T-helper 9 cell (primary cell): ENCODE measurements around the gene GLI2.

ENCODE experiments used
- DNase-seq: peaks from one replicate; pipeline ENCODE4 v3.0.0-alpha.2; 2020

The GLI2 gene

GRCh38 chr2:120715353-120715752 is 20.3 kb upstream of the GLI2 start:
- no peak for DNase-seq

GRCh38 chr2:120715941-120716340 is 19.7 kb upstream of the GLI2 start:
- DNase-seq: no peak

GRCh38 chr2:120716641-120717585 is 18.8 kb upstream of the GLI2 start:
- DNase-seq: no peak

- no peak for DNase-seq
These were observed 16.2 kb upstream of the GLI2 start for GRCh38 chr2:120719491-120719890.

DNA sequence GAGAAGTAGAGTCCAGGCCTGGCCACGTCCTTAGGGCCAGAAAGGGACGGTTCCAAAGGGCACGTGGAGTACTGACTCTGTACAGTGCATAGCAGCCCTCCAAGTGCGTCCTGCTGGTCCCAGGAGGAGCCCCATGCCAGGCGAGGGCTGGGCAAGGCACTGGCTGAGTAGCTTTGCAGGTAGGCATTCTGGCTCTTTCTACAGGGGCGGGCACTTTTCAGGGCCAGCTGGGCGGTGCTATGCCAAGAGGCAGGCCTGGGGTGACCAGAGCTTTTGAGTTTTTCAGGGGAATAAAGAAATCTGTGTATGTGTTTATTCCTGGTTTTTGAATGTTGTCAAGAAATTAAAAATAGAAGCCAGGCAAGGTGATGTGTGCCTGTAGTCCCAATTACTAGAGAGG is 15.4 kb upstream of the GLI2 start:
- DNase-seq: no peak

- no peak for DNase-seq
These were observed 14.8 kb upstream of the GLI2 start for GRCh38 chr2:120720746-120721375.

GRCh38 chr2:120722246-120722567 is 13.5 kb upstream of the GLI2 start:
- DNase-seq: no peak

GRCh38 chr2:120722568-120723421 is 12.9 kb upstream of the GLI2 start:
- DNase-seq: no peak

GRCh38 chr2:120726245-120726644 is 9.4 kb upstream of the GLI2 start:
- no peak for DNase-seq

DNA sequence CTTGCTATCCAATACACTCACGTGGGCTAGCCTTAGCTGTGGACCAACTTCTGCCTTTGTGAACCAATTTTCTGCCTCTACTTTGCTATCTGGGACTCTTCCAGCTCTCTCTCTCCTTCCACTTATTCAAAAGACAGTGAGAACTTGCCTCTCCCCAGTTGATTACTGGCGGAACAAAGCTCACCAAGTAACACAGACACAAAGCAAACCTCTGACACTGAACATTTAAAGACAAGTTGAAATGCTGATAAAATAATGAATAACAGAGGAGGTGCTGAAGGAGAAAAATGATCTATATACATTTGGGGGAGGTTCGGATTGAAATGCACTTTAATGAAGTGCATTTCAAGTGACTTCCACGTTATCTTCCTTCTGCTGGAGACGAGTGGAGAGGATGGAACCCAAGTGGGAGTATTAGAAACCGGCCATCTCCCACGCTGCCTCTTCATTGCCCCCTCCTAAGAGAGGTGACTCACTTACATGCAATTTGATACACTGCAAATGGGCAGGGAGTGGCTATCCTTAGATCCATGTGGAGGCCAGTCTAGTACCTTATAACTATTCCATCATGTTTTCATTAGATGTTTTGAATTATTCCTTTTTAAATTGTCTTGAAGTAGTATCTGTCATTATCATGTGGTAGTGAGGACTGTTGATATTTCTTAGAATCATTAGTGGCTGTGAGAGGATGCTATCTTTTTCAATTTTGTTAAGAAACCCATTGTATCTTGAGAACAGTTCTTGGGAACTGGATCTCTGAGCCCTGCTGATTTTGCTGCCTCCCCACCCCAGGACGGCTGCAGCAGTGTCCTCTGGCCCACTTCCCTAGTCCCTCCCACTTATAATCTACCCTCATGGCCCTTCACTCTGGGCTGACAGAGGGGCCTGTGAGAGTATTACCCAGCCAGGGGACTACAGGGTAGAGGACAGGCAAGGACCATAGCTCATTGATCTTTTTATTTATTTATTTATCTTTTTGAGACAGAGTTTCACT is 6.0 kb upstream of the GLI2 start:
- DNase-seq: no peak

DNA sequence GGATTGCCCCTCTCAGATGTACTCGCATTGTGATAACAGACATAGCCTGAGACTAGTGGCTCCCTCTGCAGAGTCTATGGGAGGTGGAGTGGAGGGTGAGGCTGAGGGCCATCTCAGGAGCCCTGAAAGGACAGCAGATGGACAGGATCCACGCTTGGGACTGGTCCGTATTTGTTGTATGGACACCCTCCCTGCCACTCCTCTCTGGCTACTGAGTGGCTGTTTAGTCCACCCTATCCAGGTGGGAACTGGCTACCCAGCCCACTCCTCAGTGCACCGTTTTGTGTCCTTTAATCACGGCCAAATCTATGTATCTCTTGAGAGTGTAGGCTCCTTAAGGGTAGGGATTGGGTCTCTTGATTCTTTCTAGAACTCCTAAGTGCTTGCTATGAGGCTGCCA is 4.5 kb upstream of the GLI2 start:
- no peak for DNase-seq

GRCh38 chr2:120732506-120733237 is 3.0 kb upstream of the GLI2 start:
- no peak for DNase-seq

DNA sequence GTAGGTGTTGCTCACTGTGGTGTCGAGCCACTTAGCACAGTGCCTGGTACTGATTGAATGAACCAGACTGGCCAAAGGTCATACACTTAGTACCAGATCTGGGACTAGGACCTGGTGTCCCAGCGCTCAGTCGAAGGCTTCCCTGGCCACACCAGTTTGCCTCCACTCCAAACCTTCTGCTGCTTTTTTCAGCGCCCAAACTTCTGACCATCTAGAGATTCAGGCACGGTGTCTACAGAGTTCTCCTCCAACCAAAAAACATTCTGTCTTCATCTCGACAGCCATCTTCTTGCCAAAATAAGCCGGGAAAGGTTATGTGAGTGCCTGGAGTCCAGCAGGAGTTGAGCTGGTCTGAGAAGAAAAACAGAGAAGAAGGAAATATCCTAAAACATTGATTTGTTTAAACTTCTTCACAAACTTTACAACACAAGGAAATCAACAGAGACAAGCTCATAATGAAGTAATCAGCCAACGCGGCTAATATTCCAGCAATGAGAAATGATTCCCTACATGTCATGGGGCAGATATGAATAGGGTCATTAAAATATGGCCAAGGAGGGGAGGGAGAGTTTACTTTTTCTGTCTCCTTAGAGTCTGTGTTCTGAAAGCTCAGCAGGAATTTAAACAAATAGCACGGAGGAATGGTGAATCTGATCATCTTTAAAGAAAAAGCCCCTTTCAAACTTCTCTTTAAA is 2.3 kb upstream of the GLI2 start:
- DNase-seq: no peak

- DNase-seq: no peak
These were observed 577 bp upstream of the GLI2 start for GRCh38 chr2:120734930-120735651.

DNA sequence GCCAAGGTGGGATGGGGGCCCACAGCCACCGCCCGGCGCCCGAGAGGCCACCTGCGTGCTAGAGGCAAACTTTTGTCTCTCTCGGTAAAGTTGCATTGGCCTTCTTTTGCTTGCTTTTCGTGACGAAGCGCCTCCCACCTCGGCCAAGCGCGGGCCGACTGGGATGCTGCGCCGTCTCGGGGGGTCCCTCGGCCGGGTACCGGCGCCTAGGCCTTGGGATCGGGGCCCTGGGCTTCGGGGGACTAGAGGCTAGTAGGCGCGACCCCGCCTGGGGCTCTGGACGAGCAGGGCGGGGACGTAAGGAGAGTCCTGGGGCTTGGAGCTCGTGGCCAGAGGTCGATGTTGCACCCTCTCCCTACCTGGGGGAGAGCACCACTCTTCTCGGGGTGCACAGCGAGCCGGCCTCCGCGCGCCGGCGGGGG is 545 bp downstream of the GLI2 start:
- DNase-seq: no peak

DNA sequence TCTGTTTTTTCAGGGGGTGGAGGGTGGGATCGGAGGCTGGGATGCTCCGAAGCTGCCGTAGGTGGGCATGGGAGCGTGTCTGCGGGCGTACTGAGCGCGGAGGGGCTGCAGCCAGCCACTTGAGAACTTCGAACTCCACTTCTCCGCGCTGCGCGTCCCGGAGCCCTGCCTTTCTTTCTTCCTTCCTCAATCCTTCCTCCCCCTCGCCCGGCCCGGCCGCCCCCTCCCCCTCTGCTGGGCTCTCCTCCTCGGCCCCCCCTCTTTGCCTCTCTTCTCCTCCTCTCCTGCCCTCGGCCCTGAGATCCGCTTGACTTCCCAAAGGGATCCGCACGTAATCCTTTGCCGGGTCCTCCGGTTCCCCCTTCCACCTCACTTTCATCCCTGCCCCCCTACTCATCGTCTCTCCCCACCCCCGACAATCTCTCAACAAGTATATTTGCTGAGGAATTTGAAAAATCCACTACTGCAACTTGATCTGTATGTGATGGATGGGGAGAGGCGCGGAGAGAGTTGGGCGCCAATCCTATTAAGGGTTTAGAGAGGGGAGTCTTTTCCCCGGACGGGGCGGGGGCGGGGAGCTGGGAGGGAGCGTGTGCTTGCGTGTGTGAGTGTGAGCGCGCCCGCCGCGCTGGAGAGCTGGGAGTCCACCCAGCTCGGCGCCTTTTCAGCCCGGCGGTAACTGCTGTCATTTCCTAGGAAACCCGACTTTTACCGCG is 1.1 kb downstream of the GLI2 start:
- DNase-seq: no peak

GRCh38 chr2:120737340-120738101 is 1.9 kb downstream of the GLI2 start:
- no peak for DNase-seq

DNA sequence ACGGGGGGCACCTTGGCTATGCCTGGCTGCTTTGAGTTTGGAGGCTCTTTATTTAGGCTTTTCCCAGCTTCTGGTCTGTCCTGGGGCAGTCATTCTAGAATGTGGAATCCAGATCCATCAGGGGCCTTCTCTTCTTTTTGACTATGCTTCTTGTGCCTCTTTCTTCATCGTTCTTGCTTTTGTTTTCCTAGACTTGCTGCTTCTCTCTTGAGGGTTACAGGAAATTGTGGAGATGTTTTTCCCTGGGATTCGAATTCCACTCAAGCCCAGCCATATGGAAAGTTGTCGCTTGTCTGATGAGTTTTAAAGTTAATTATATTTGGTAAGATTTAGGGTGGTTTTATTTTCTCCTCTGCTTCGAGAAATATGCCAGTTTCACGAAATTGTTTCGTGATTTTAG is 2.4 kb downstream of the GLI2 start:
- DNase-seq: no peak
